ENCODE data around the gene KIFC1. TPM values are rescaled to one million over a fixed set of nuclear protein-coding genes. Genes with fewer than 3 reads are reported as not detected.
"Not testable (repeated sequence)": the region's sequence is repeated elsewhere in the genome, so short reads cannot be mapped to it uniquely, and the experiment has no call there.

Gene KIFC1
- total RNA-seq, 1 experiment from 2014 or later: 73.8 TPM

- H3K36me3 Mint-ChIP-seq (ENCODE audit: insufficient read depth in 1 of 3, low read depth in 3 of 3); H3K9me3 Mint-ChIP-seq; H3K27ac ChIP-seq (ENCODE audit: insufficient read length, low read depth, low read length); H3K23me2 ChIP-seq (ENCODE audit: insufficient read length, low read depth, low read length, poor library complexity, severe bottlenecking); H3K56ac ChIP-seq (ENCODE audit: insufficient read length, low read depth, low read length); H3K79me2 ChIP-seq (ENCODE audit: insufficient read depth, low read length); H4K8ac ChIP-seq (replicated peaks; ENCODE audit: insufficient read length, low read depth, low read length); H4K5ac ChIP-seq (ENCODE audit: insufficient read length, low read depth, low read length); H3K79me1 ChIP-seq (ENCODE audit: insufficient read depth, low read depth, low read length, poor library complexity, severe bottlenecking); H3K18ac ChIP-seq (ENCODE audit: insufficient read length, low read depth, low read length); H3K4me2 ChIP-seq (ENCODE audit: insufficient read depth, insufficient read length, low read length); H3K27me3 Mint-ChIP-seq (ENCODE audit: low read depth); H2BK15ac ChIP-seq (ENCODE audit: low read depth, low read length); H3K9me3 ChIP-seq (ENCODE audit: control insufficient read depth, low read depth, low read length); H3K9ac ChIP-seq (ENCODE audit: extremely low read depth, insufficient read length, low read length); H2AK5ac ChIP-seq (ENCODE audit: insufficient read length, low read length); H2BK5ac ChIP-seq (ENCODE audit: insufficient read length, low read length); H3T11ph ChIP-seq (ENCODE audit: low read length); H3K23ac ChIP-seq (ENCODE audit: insufficient read length, low read depth, low read length); H2BK120ac ChIP-seq (ENCODE audit: low read depth, low read length, poor library complexity, severe bottlenecking); H2BK12ac ChIP-seq (ENCODE audit: insufficient read length, low read depth, low read length); H3K4me1 ChIP-seq (ENCODE audit: insufficient read depth, low read length); H3K14ac ChIP-seq (ENCODE audit: insufficient read depth, low read length); H3K27me3 ChIP-seq (ENCODE audit: insufficient read depth, low read length); H3K4ac ChIP-seq (ENCODE audit: low read depth, low read length); H2AFZ ChIP-seq (ENCODE audit: low read length); H4K20me1 ChIP-seq (ENCODE audit: control insufficient read depth, insufficient read depth, insufficient read length): not testable (repeated sequence)
- peak overlapping the region; percentile 85 for H2BK20ac ChIP-seq (ENCODE audit: low read depth, low read length, poor library complexity, severe bottlenecking)
- peak; percentile 81 for DNase-seq
- peak overlapping the region; percentile 3 for H4K91ac ChIP-seq (ENCODE audit: insufficient read length, low read depth, low read length)
- Mint-ChIP-seq H3K4me1 (peaks cover 15 to 24% of the 10 kb centered on the region in 2 experiments), H3K4me3 (peak overlapping the region in 1 of 2 experiments; percentile 65; a peak in 3 of 5 replicates), H3K27ac (peak overlapping the region; percentile 65 to 95 (median 91); a peak in 6 of 7 replicates)
- no CpG with 5 or more reads among the region's 8 CpGs for WGBS (ENCODE audit: extremely low coverage, insufficient read length, low lambda C conversion rate)
These were observed 27.0 kb upstream of the KIFC1 start for GRCh38 chr6:33364475-33365205.
